H1 (cell line): ENCODE measurements around the gene ECI1. TPM values are rescaled to one million over a fixed set of nuclear protein-coding genes. Genes with fewer than 3 reads are reported as not detected.

Experiments
- CTCF ChIA-PET: fragments of 300-600 bp; sonication (Branson Sonifier 250); formaldehyde crosslinking; loops from one replicate; lab custom pipeline; 2021; ENCODE audit not compliant: partially characterized antibody; lab: Charles Lee
- POLR2A ChIA-PET: fragments of 300-600 bp; sonication (Branson Sonifier 250); formaldehyde crosslinking; loops from one replicate; lab custom pipeline; 2021; ENCODE audit warnings: inconsistent platforms; ENCODE audit not compliant: partially characterized antibody; lab: Charles Lee
- DNase-seq, 2 experiments: peaks; one replicate each; pipeline versions ENCODE4 v3.0.0 to v3.0.0-alpha.2; 2010 to 2022; ENCODE audit warnings: low spot score in 2 of 2, low read depth in 1 of 2, mixed read lengths in 1 of 2
- FAIRE-seq: peaks from 2 replicates; lab custom pipeline; 2011; peaks lifted over from hg19 to GRCh38; lab: Jason Lieb, UNC
- H2AFZ ChIP-seq: 2 replicates; pipeline ENCODE4 v1.8.1; 2012; ENCODE audit warnings: low read length, inconsistent platforms
- H2AK5ac ChIP-seq: 2 replicates; pipeline ENCODE4 v1.6.1; 2013; ENCODE audit warnings: low read depth, low read length
- H2BK120ac ChIP-seq: replicated peaks from 2 replicates; pipeline ENCODE3; 2013; ENCODE audit warnings: low read depth, low read length, inconsistent platforms
- H2BK12ac ChIP-seq: 2 replicates; pipeline ENCODE4 v1.6.1; 2013; ENCODE audit warnings: low read depth, low read length
- H2BK15ac ChIP-seq: 2 replicates; pipeline ENCODE4 v1.6.1; 2013; ENCODE audit warnings: low read length
- H2BK20ac ChIP-seq: 2 replicates; pipeline ENCODE4 v1.6.1; 2013; ENCODE audit warnings: low read length
- H2BK5ac ChIP-seq: 2 replicates; pipeline ENCODE4 v1.6.1; 2013; ENCODE audit warnings: low read depth, low read length
- H3K14ac ChIP-seq: 2 replicates; pipeline ENCODE4 v1.6.1; 2013; ENCODE audit warnings: inconsistent platforms; ENCODE audit not compliant: insufficient read length
- H3K18ac ChIP-seq: 2 replicates; pipeline ENCODE4 v1.6.1; 2013; ENCODE audit warnings: low read length; ENCODE audit errors: extremely low read depth
- H3K23ac ChIP-seq: 2 replicates; pipeline ENCODE4 v1.6.1; 2013; ENCODE audit warnings: inconsistent platforms; ENCODE audit not compliant: insufficient read length
- H3K23me2 ChIP-seq: 2 replicates; pipeline ENCODE4 v1.6.1; 2013; ENCODE audit warnings: low read depth, low read length
- H3K27ac ChIP-seq: 2 replicates; pipeline ENCODE4 v1.6.1; 2011; ENCODE audit warnings: low read depth, low read length, inconsistent platforms
- H3K27me3 ChIP-seq, 4 experiments: replicated peaks in 1 of 4; 1 replicate in 1 of 4; 2 replicates in 3 of 4; pipeline versions ENCODE4 v1.6.1 to v1.8.1; 2011 to 2013; ENCODE audit warnings: low read length in 3 of 4, mild to moderate bottlenecking in 3 of 4, inconsistent platforms in 2 of 4, mixed read lengths in 2 of 4, moderate library complexity in 1 of 4; ENCODE audit not compliant: control insufficient read depth in 3 of 4, insufficient read depth in 3 of 4; ENCODE audit errors: extremely low read depth in 1 of 4
- H3K36me3 ChIP-seq, 4 experiments: 2 replicates each; pipeline versions ENCODE4 v1.6.1 to v1.8.1; 2011 to 2013; ENCODE audit warnings: mild to moderate bottlenecking in 4 of 4, low read length in 3 of 4, moderate library complexity in 2 of 4, control low read depth in 1 of 4, inconsistent platforms in 1 of 4; ENCODE audit not compliant: insufficient read depth in 4 of 4, control insufficient read depth in 2 of 4
- H3K4ac ChIP-seq: replicated peaks from 2 replicates; pipeline ENCODE3; 2013; ENCODE audit warnings: low read length, low read depth, mixed read lengths, inconsistent platforms; ENCODE audit not compliant: insufficient read length
- H3K4me1 ChIP-seq, 4 experiments: replicated peaks in 1 of 4; 1 replicate in 1 of 4; 2 replicates in 3 of 4; pipeline versions ENCODE4 v1.6.1 to v1.8.1; 2011 to 2013; ENCODE audit warnings: low read length in 3 of 4, inconsistent platforms in 2 of 4, mixed read lengths in 1 of 4; ENCODE audit not compliant: insufficient read depth in 4 of 4, control insufficient read depth in 3 of 4
- H3K4me2 ChIP-seq, 2 experiments: 2 replicates each; pipeline versions ENCODE4 v1.6.1 to v1.8.1; 2011 to 2013; ENCODE audit warnings: low read depth in 2 of 2, low read length in 2 of 2, control low read depth in 1 of 2, inconsistent platforms in 1 of 2, mild to moderate bottlenecking in 1 of 2; ENCODE audit not compliant: insufficient read depth in 1 of 2
- H3K4me3 ChIP-seq, 4 experiments: fragments of 200-600, 300-600 bp in 1 of 4; sonication (generic), shearing (Covaris generic), sonication (Bioruptor Twin) in 1 of 4; 2 replicates each; pipeline versions ENCODE4 v1.5.1 to v1.8.1; 2011 to 2016; ENCODE audit warnings: low read length in 4 of 4, low read depth in 3 of 4, control low read depth in 2 of 4, inconsistent platforms in 2 of 4, mild to moderate bottlenecking in 2 of 4, mixed read lengths in 1 of 4, moderate library complexity in 1 of 4; ENCODE audit not compliant: insufficient read depth in 2 of 4; ENCODE audit errors: extremely low read depth in 1 of 4
- H3K56ac ChIP-seq: replicated peaks from 2 replicates; pipeline ENCODE3; 2013; ENCODE audit warnings: low read depth, mild to moderate bottlenecking, mixed read lengths, low read length, inconsistent platforms; ENCODE audit not compliant: insufficient read length
- H3K79me1 ChIP-seq: 2 replicates; pipeline ENCODE4 v1.6.1; 2013; ENCODE audit warnings: low read depth, low read length, control low read depth
- H3K79me2 ChIP-seq, 2 experiments: 2 replicates each; pipeline versions ENCODE4 v1.6.1 to v1.8.1; 2012 to 2013; ENCODE audit warnings: low read length in 2 of 2, mild to moderate bottlenecking in 2 of 2, inconsistent platforms in 1 of 2; ENCODE audit not compliant: insufficient read depth in 2 of 2, control insufficient read depth in 1 of 2
- H3K9ac ChIP-seq, 4 experiments: replicated peaks in 1 of 4; 1 replicate in 1 of 4; 2 replicates in 3 of 4; pipeline versions ENCODE4 v1.6.1 to v1.8.1; 2011 to 2013; ENCODE audit warnings: low read depth in 3 of 4, low read length in 3 of 4, control low read depth in 2 of 4, mild to moderate bottlenecking in 2 of 4, moderate library complexity in 2 of 4, inconsistent platforms in 1 of 4; ENCODE audit errors: extremely low read depth in 1 of 4
- H3K9me3 ChIP-seq, 2 experiments: 2 replicates each; pipeline versions ENCODE4 v1.6.1 to v1.8.1; 2012 to 2013; ENCODE audit warnings: mild to moderate bottlenecking in 2 of 2, moderate library complexity in 2 of 2, control low read depth in 1 of 2, inconsistent platforms in 1 of 2, low read depth in 1 of 2, low read length in 1 of 2, mixed read lengths in 1 of 2; ENCODE audit not compliant: insufficient read depth in 2 of 2
- H4K20me1 ChIP-seq, 2 experiments: replicated peaks in 1 of 2; 2 replicates each; pipeline versions ENCODE3 to v1.8.1; 2011 to 2013; ENCODE audit warnings: inconsistent platforms in 2 of 2, low read length in 2 of 2, mild to moderate bottlenecking in 1 of 2; ENCODE audit not compliant: insufficient read depth in 2 of 2, control insufficient read depth in 1 of 2
- H4K5ac ChIP-seq: 2 replicates; pipeline ENCODE4 v1.6.1; 2013; ENCODE audit warnings: low read length, low read depth, mixed read lengths, inconsistent platforms; ENCODE audit not compliant: insufficient read length
- H4K8ac ChIP-seq: 2 replicates; pipeline ENCODE4 v1.8.0; 2013; ENCODE audit warnings: mild to moderate bottlenecking, moderate library complexity, low read length, inconsistent platforms; ENCODE audit not compliant: insufficient read depth; ENCODE audit errors: extremely low read depth
- H4K91ac ChIP-seq: replicated peaks from 2 replicates; pipeline ENCODE3; 2013; ENCODE audit warnings: low read length, mixed read lengths, inconsistent platforms; ENCODE audit not compliant: insufficient read length
- BACH1 ChIP-seq: IDR thresholded peaks from 2 replicates; pipeline ENCODE4 v1.6.1; 2012; ENCODE audit warnings: low read length, improper control_type of control experiment
- BCL11A ChIP-seq, 2 experiments: IDR thresholded peaks; one replicate each; pipeline ENCODE4 v1.6.1; 2011; ENCODE audit warnings: low read depth in 2 of 2, low read length in 2 of 2, mild to moderate bottlenecking in 2 of 2
- CBX5 ChIP-seq: fragments of 300-800, 300-1000 bp; sonication (generic); IDR thresholded peaks from 2 replicates; pipeline ENCODE4 v1.7.1; 2016; ENCODE audit warnings: antibody characterized with exemption, low read length, low read depth
- CEBPB ChIP-seq: IDR thresholded peaks from 2 replicates; pipeline ENCODE4 v1.6.1; 2012; ENCODE audit warnings: low read depth, low read length
- CTBP2 ChIP-seq: IDR thresholded peaks from 2 replicates; pipeline ENCODE4 v1.7.0; 2011; ENCODE audit warnings: borderline replicate concordance, mild to moderate bottlenecking, moderate library complexity, mixed read lengths, low read length; ENCODE audit not compliant: insufficient read depth, insufficient read length
- EP300 ChIP-seq, 2 experiments: IDR thresholded peaks; 1 replicate in 1 of 2; 2 replicates in 1 of 2; pipeline ENCODE4 v1.6.1; 2011 to 2012; ENCODE audit warnings: low read depth in 2 of 2, low read length in 2 of 2, mild to moderate bottlenecking in 2 of 2, borderline replicate concordance in 1 of 2, inconsistent platforms in 1 of 2, moderate library complexity in 1 of 2
- JUN ChIP-seq: IDR thresholded peaks from 2 replicates; pipeline ENCODE4 v1.6.1; 2011; ENCODE audit warnings: low read depth, mild to moderate bottlenecking, improper control_type of control experiment, low read length
- KDM5A ChIP-seq: fragments of 200-600 bp; IDR thresholded peaks from 2 replicates; pipeline ENCODE4 v1.7.1; 2012; ENCODE audit warnings: mild to moderate bottlenecking, low read length, inconsistent platforms, mixed read lengths
- NANOG ChIP-seq: IDR thresholded peaks from 2 replicates; pipeline ENCODE4 v1.6.1; 2011; ENCODE audit warnings: low read length, low read depth, mild to moderate bottlenecking, inconsistent platforms; ENCODE audit not compliant: insufficient read depth, poor library complexity, severe bottlenecking
- POLR2AphosphoS5 ChIP-seq: IDR thresholded peaks from 2 replicates; pipeline ENCODE4 v1.6.1; 2011; ENCODE audit warnings: low read depth, low read length
- SRF ChIP-seq: IDR thresholded peaks from 2 replicates; pipeline ENCODE4 v1.6.1; 2011; ENCODE audit warnings: mild to moderate bottlenecking, low read depth, low read length, moderate library complexity
- TBP ChIP-seq: IDR thresholded peaks from 2 replicates; pipeline ENCODE4 v1.6.1; 2011; ENCODE audit warnings: low read depth, low read length, improper control_type of control experiment
- YY1 ChIP-seq: IDR thresholded peaks from 2 replicates; pipeline ENCODE4 v1.6.1; 2011; ENCODE audit warnings: low read depth, mild to moderate bottlenecking, low read length
- WGBS, 2 experiments: shearing (Covaris generic) in 1 of 2; methylation state at CpG; one replicate each; pipeline versions ENCODE4 v1.1.6 to v1.1.7; 2013 to 2015; ENCODE audit warnings: low lambda C conversion rate in 2 of 2, mixed read lengths in 2 of 2, inconsistent platforms in 1 of 2, low coverage in 1 of 2, missing lambda C conversion rate in 1 of 2; ENCODE audit not compliant: insufficient replicate concordance in 2 of 2, insufficient coverage in 1 of 2, insufficient read length in 1 of 2; ENCODE audit errors: extremely low coverage in 1 of 2, missing lambda C conversion rate in 1 of 2; 5-methylcytosine and 5-hydroxymethylcytosine counted together
- polyA plus RNA-seq, 7 experiments: library from polyadenylated mRNA; depleted of rRNA in 3 of 7; stranded (reverse) in 5 of 7; unstranded in 2 of 7; fragments of >200 nt in 5 of 7; fragments of 200-250 nt in 2 of 7; gene quantifications; 1 replicate in 5 of 7; 2 replicates in 1 of 7; 4 replicates in 1 of 7; pipeline versions ENCODE4 v1.2.1 to v1.2.3, GENCODE V29; 2011 to 2013; ENCODE audit warnings: missing spikeins in 2 of 7, mixed read lengths in 2 of 7
- total RNA-seq: library from RNA; stranded (reverse); fragmentation: NEBNext Ultra II Directional; extraction: Animal tissue kit (Norgen Biotek cat#: 25700); gene quantifications from 2 replicates; pipeline ENCODE4 v1.2.1, GENCODE V29; 2021

Gene ECI1
- total and polyA plus RNA-seq, 2 of the 8 experiments (the other 6 are each of a cell fraction or from before 2014, with no cell fraction given): 79.5 to 151 TPM

GRCh38 chr16:2284001-2284770 lies 32.8 kb upstream of the ECI1 start:
- H2BK15ac ChIP-seq: no peak overlapping the region
- no peak overlapping the region for H3K27ac ChIP-seq
- H3K18ac ChIP-seq: no peak overlapping the region
- no peak overlapping the region for H3K4ac ChIP-seq
- no peaks in the 10 kb centered on the region for H4K20me1 ChIP-seq
- H3K27me3 ChIP-seq: no peaks in the 10 kb centered on the region
- no peak overlapping the region for H3K56ac ChIP-seq
- no peak overlapping the region for H2AK5ac ChIP-seq
- H2BK20ac ChIP-seq: no peak overlapping the region
- no peaks in the 10 kb centered on the region for H3K79me1 ChIP-seq
- H3K79me2 ChIP-seq: no peaks in the 10 kb centered on the region
- H3K9me3 ChIP-seq: no peaks in the 10 kb centered on the region
- H3K4me1 ChIP-seq: no peaks in the 10 kb centered on the region; a peak in 1 of 7 replicates
- no peak overlapping the region for H4K91ac ChIP-seq
- CTCF ChIA-PET: interaction anchor here (0.6 to 1.4 kb wide), 5 partner anchors 32 to 216 kb away, joined by 3 to 5 read pairs (median 4); no protein-coding TSS in a partner anchor
- H3K14ac ChIP-seq: no peak overlapping the region
- H3K9ac ChIP-seq: no peak overlapping the region
- no peak for FAIRE-seq
- H3K4me2 ChIP-seq: no peak overlapping the region
- no peaks in the 10 kb centered on the region for H3K36me3 ChIP-seq
- H3K23me2 ChIP-seq: no peaks in the 10 kb centered on the region
- H2AFZ ChIP-seq: no peak overlapping the region
- no peak overlapping the region; the same call in 1 of the 2 replicates for H2BK5ac ChIP-seq
- DNase-seq: no peak
- no peak overlapping the region for H4K5ac ChIP-seq
- H3K23ac ChIP-seq: no peak overlapping the region
- H2BK12ac ChIP-seq: no peak overlapping the region
- no peak overlapping the region for H4K8ac ChIP-seq
- H2BK120ac ChIP-seq: no peak overlapping the region
- 94% methylated on average over 37 of the region's 37 CpGs; no CpG with 5 or more reads in 1 of the 2 experiments for WGBS, 2 experiments
- H3K4me3 ChIP-seq: no peak overlapping the region
- POLR2A ChIA-PET: interaction anchor here (0.7 to 1.4 kb wide), 3 partner anchors 16 to 156 kb away, joined by 3 to 4 read pairs (median 4); partner anchors contain the start of gene ECI1
- TF ChIP-seq BACH1 (no peak), NANOG (no peak), CEBPB (no peak), TBP (no peak), BCL11A (IDR thresholded peaks at IDR 0.05; ENCODE audit: low read depth in 2 of 2, low read length in 2 of 2) (no peak), KDM5A (no peak), EP300 (IDR thresholded peaks at IDR 0.05; ENCODE audit: borderline replicate concordance in 1 of 2, low read depth in 2 of 2, low read length in 2 of 2) (no peak), SRF (no peak), CTBP2 (no peak), JUN (no peak), YY1 (no peak), CBX5 (no peak), POLR2AphosphoS5 (no peak)
